ENCODE data around the gene POLR2C. TPM values are rescaled to one million over a fixed set of nuclear protein-coding genes. Genes with fewer than 3 reads are reported as not detected.

Gene POLR2C
- total and polyA plus RNA-seq, 2 of the 13 experiments (the other 11 are each of a cell fraction or from before 2014, with no cell fraction given), result 104 to 216 TPM

DNA sequence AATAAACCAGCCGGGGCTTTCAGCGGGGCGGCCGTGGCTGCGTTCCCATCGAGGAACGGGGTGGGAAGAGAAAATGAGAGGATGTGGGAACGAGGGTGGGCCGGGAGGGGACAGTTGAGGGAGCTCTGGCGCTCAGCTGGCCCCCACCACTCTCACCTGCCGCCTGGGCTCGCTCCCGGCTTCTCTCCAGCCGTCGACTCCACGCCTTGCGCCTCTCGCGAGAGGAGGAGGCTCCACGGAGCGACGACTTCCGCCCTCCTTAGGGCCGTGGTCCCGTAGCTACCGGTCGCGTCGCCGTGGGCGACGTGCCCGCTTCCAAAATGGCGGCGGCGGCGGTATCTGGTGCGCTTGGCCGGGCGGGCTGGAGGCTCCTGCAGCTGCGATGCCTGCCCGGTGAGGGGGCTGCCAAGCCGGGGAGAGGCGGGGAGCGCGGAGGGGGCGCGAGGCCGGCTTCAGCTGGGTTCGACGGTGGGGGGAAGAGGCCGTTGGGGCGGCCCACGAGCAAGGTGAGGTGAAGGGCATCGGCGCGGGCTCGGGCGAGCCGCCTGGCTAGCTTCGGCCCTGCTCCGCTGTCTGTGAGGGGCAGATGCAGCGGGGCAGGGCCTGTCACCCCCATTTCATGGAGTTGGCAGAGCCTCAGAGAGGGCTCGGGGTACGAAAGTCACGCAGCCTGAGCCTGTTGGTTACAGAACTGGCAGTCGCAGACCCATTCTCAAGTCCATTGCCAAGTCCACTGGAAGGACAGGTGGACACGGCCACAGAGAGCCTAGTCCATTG lies 15.1 kb upstream of the POLR2C start, which contains the start of the genes CIAPIN1 and COQ9 (continued):
- TF ChIP-seq, protein P1, sequence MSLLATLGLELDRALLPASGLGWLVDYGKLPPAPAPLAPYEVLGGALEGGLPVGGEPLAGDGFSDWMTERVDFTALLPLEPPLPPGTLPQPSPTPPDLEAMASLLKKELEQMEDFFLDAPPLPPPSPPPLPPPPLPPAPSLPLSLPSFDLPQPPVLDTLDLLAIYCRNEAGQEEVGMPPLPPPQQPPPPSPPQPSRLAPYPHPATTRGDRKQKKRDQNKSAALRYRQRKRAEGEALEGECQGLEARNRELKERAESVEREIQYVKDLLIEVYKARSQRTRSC (CRISPR knock-in tag; IDR thresholded peaks at IDR 0.05; ENCODE audit: low read depth), result peak; percentile 85; the same call in 1 of the 2 replicates
- TF ChIP-seq RFXANK (CRISPR knock-in tag; IDR thresholded peaks at IDR 0.05), result peak; percentile 25; the same call in 1 of the 2 replicates
- TF ChIP-seq TAF1 (CRISPR knock-in tag; IDR thresholded peaks at IDR 0.05), result peak; percentile 100
- TF ChIP-seq ARHGAP35 (CRISPR knock-in tag; IDR thresholded peaks at IDR 0.05; ENCODE audit: borderline replicate concordance), result peak; percentile 78; the same call in 1 of the 2 replicates
- peak; percentile 88 for TF ChIP-seq ZNF777 (CRISPR knock-in tag; IDR thresholded peaks at IDR 0.05)
- peak; percentile 74 for TF ChIP-seq TFE3 (CRISPR knock-in tag; IDR thresholded peaks at IDR 0.05)
- peak; percentile 100 for TF ChIP-seq YY1 (IDR thresholded peaks at IDR 0.05; ENCODE audit: insufficient read depth, insufficient replicate concordance, low read depth, low read length)
- no peak for TF ChIP-seq IKZF1 (IDR thresholded peaks at IDR 0.05)
- TF ChIP-seq, protein P2, sequence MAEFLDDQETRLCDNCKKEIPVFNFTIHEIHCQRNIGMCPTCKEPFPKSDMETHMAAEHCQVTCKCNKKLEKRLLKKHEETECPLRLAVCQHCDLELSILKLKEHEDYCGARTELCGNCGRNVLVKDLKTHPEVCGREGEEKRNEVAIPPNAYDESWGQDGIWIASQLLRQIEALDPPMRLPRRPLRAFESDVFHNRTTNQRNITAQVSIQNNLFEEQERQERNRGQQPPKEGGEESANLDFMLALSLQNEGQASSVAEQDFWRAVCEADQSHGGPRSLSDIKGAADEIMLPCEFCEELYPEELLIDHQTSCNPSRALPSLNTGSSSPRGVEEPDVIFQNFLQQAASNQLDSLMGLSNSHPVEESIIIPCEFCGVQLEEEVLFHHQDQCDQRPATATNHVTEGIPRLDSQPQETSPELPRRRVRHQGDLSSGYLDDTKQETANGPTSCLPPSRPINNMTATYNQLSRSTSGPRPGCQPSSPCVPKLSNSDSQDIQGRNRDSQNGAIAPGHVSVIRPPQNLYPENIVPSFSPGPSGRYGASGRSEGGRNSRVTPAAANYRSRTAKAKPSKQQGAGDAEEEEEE (CRISPR knock-in tag; IDR thresholded peaks at IDR 0.05; ENCODE audit: borderline replicate concordance), result no peak
- no peak for TF ChIP-seq ZNF180 (CRISPR knock-in tag; IDR thresholded peaks at IDR 0.05; ENCODE audit: borderline replicate concordance, low read depth)
- TF ChIP-seq RAD21 (CRISPR knock-in tag; IDR thresholded peaks at IDR 0.05), result peak; percentile 63; the same call in 1 of the 2 replicates
- peak; percentile 36; the same call in 1 of the 2 replicates for TF ChIP-seq ZNF713 (CRISPR knock-in tag; IDR thresholded peaks at IDR 0.05)
- no peak for TF ChIP-seq NR3C1 (CRISPR knock-in tag; IDR thresholded peaks at IDR 0.05)
- peak; percentile 96; the same call in 1 of the 2 replicates for TF ChIP-seq ZNF569 (CRISPR knock-in tag; IDR thresholded peaks at IDR 0.05; ENCODE audit: borderline replicate concordance)
- TF ChIP-seq AGO1 (IDR thresholded peaks at IDR 0.05; ENCODE audit: low read depth, low read length, poor library complexity, severe bottlenecking), result peak; percentile 46
- TF ChIP-seq ZNF292 (CRISPR knock-in tag; IDR thresholded peaks at IDR 0.05; ENCODE audit: borderline replicate concordance, low read depth), result peak; percentile 64; the same call in 1 of the 2 replicates
- peak; percentile 30 for TF ChIP-seq ZNF781 (CRISPR knock-in tag; IDR thresholded peaks at IDR 0.05; ENCODE audit: borderline replicate concordance, not compliant biosample characterization)
- TF ChIP-seq NFIC (IDR thresholded peaks at IDR 0.05; ENCODE audit: low read length), result no peak
- TF ChIP-seq, protein P3, sequence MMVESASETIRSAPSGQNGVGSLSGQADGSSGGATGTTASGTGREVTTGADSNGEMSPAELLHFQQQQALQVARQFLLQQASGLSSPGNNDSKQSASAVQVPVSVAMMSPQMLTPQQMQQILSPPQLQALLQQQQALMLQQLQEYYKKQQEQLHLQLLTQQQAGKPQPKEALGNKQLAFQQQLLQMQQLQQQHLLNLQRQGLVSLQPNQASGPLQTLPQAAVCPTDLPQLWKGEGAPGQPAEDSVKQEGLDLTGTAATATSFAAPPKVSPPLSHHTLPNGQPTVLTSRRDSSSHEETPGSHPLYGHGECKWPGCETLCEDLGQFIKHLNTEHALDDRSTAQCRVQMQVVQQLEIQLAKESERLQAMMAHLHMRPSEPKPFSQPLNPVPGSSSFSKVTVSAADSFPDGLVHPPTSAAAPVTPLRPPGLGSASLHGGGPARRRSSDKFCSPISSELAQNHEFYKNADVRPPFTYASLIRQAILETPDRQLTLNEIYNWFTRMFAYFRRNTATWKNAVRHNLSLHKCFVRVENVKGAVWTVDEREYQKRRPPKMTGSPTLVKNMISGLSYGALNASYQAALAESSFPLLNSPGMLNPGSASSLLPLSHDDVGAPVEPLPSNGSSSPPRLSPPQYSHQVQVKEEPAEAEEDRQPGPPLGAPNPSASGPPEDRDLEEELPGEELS (CRISPR knock-in tag; IDR thresholded peaks at IDR 0.05), result peak; percentile 31; the same call in 1 of the 2 replicates
- TF ChIP-seq SPEN (CRISPR knock-in tag; IDR thresholded peaks at IDR 0.05; ENCODE audit: low read depth), result peak; percentile 99
- peak; percentile 98 for TF ChIP-seq MEIS1 (CRISPR knock-in tag; IDR thresholded peaks at IDR 0.05; ENCODE audit: borderline replicate concordance)
- no peak for TF ChIP-seq ETS1 (CRISPR knock-in tag; IDR thresholded peaks at IDR 0.05)
